HepG2 (cell line): Measurements from ENCODE around the gene GFER. TPM values are rescaled to one million over a fixed set of nuclear protein-coding genes. Genes with fewer than 3 reads are reported as not detected.
A peak's percentile ranks its signal among the peaks of the same experiment; 100 is the strongest.

Experiments used
- ELF1 ChIP-seq: sonication (generic); formaldehyde crosslinking; IDR thresholded peaks from 2 replicates; pipeline ENCODE4 v1.4.0; 2020; ENCODE audit warnings: missing genetic modification reagents
- ELF3 ChIP-seq: IDR thresholded peaks from 2 replicates; pipeline ENCODE4 v1.6.1; 2016; ENCODE audit warnings: missing genetic modification reagents, missing compliant biosample characterization
- HDAC6 ChIP-seq: fragments of 200-600 bp; sonication (generic); IDR thresholded peaks from 2 replicates; pipeline ENCODE4 v1.7.0; 2017; ENCODE audit warnings: mild to moderate bottlenecking, antibody characterized with exemption, low read length, low read depth
- KAT8 ChIP-seq: IDR thresholded peaks from 2 replicates; pipeline ENCODE4 v1.6.1; 2016; ENCODE audit warnings: missing genetic modification reagents, missing compliant biosample characterization
- KLF6 ChIP-seq: IDR thresholded peaks from 2 replicates; pipeline ENCODE4 v1.8.0; 2016; ENCODE audit warnings: missing biosample characterization, missing genetic modification reagents
- MTF1 ChIP-seq: sonication (generic); formaldehyde crosslinking; IDR thresholded peaks from 2 replicates; pipeline ENCODE4 v1.5.0; 2020; ENCODE audit warnings: missing genetic modification reagents
- MYNN ChIP-seq: sonication (generic); formaldehyde crosslinking; IDR thresholded peaks from 2 replicates; pipeline ENCODE4 v1.4.0; 2020; ENCODE audit warnings: mild to moderate bottlenecking, low read depth, missing genetic modification reagents
- PAF1 ChIP-seq: IDR thresholded peaks from 2 replicates; pipeline ENCODE4 v1.6.1; 2016; ENCODE audit warnings: missing genetic modification reagents, missing compliant biosample characterization
- SIN3A ChIP-seq: IDR thresholded peaks from 2 replicates; pipeline ENCODE4 v1.6.1; 2011; ENCODE audit warnings: low read depth, mild to moderate bottlenecking, control low read depth, low read length, borderline replicate concordance
- SIX4 ChIP-seq: sonication (generic); formaldehyde crosslinking; IDR thresholded peaks from 2 replicates; pipeline ENCODE4 v1.4.0; 2020; ENCODE audit warnings: missing genetic modification reagents
- SOX5 ChIP-seq: IDR thresholded peaks from 2 replicates; pipeline ENCODE4 v1.6.1; 2016; ENCODE audit warnings: borderline replicate concordance
- SP1 ChIP-seq, 2 experiments: fragments of 450-650 bp in 1 of 2; sonication (generic) in 1 of 2; formaldehyde crosslinking in 1 of 2; IDR thresholded peaks; 2 replicates each; pipeline versions ENCODE4 v1.4.0 to v1.6.1; 2016 to 2020; ENCODE audit warnings: missing genetic modification reagents in 1 of 2
- TOPORS ChIP-seq: sonication (generic); formaldehyde crosslinking; IDR thresholded peaks from 2 replicates; pipeline ENCODE4 v1.8.0; 2023; ENCODE audit warnings: mild to moderate bottlenecking, missing genetic modification reagents
- ZFP36 ChIP-seq: fragments of 150-350 bp; IDR thresholded peaks from 2 replicates; pipeline ENCODE4 v1.6.1; 2018; ENCODE audit warnings: borderline replicate concordance, low read length, low read depth; ENCODE audit not compliant: partially characterized antibody
- ZMAT3 ChIP-seq: sonication (generic); formaldehyde crosslinking; conservative IDR thresholded peaks from 2 replicates; pipeline ENCODE4 v1.7.0; 2021; ENCODE audit warnings: missing genetic modification reagents
- ZMYM4 ChIP-seq: sonication (generic); formaldehyde crosslinking; IDR thresholded peaks from 2 replicates; pipeline ENCODE4 v1.8.1; 2023; ENCODE audit warnings: mild to moderate bottlenecking, missing genetic modification reagents
- ZNF230 ChIP-seq: sonication (generic); formaldehyde crosslinking; IDR thresholded peaks from 2 replicates; pipeline ENCODE4 v1.4.0; 2020; ENCODE audit warnings: mild to moderate bottlenecking, missing genetic modification reagents
- ZNF234 ChIP-seq: sonication (generic); formaldehyde crosslinking; conservative IDR thresholded peaks from 2 replicates; pipeline ENCODE4 v1.5.1; 2020; ENCODE audit warnings: mild to moderate bottlenecking, missing genetic modification reagents
- ZNF382 ChIP-seq: sonication (generic); formaldehyde crosslinking; IDR thresholded peaks from 2 replicates; pipeline ENCODE4 v1.5.0; 2020; ENCODE audit warnings: missing genetic modification reagents, mild to moderate bottlenecking, borderline replicate concordance
- ZNF446 ChIP-seq: sonication (generic); formaldehyde crosslinking; IDR thresholded peaks from 2 replicates; pipeline ENCODE4 v1.5.0; 2020; ENCODE audit warnings: mild to moderate bottlenecking, missing genetic modification reagents
- ZNF775 ChIP-seq: sonication (generic); formaldehyde crosslinking; IDR thresholded peaks from 2 replicates; pipeline ENCODE4 v1.4.0; 2020; ENCODE audit warnings: missing genetic modification reagents, mild to moderate bottlenecking, moderate library complexity, borderline replicate concordance
- ZNF790 ChIP-seq: sonication (generic); formaldehyde crosslinking; IDR thresholded peaks from 2 replicates; pipeline ENCODE4 v1.8.0; 2022; ENCODE audit warnings: missing genetic modification reagents, mild to moderate bottlenecking, borderline replicate concordance
- ZSCAN22 ChIP-seq: sonication (generic); formaldehyde crosslinking; IDR thresholded peaks from 2 replicates; pipeline ENCODE4 v1.4.0; 2020; ENCODE audit warnings: mild to moderate bottlenecking, missing genetic modification reagents
- polyA plus RNA-seq, 8 experiments: library from polyadenylated mRNA; depleted of rRNA in 3 of 8; stranded (reverse) in 7 of 8; unstranded in 1 of 8; fragments of >200 nt; fragmentation: Illumina TruSeq in 4 of 8; extraction: Trizol in 4 of 8; gene quantifications; 2 replicates each; pipeline versions ENCODE4 v1.2.1 to v1.2.3, GENCODE V29; 2011 to 2016; ENCODE audit warnings: low read depth in 4 of 8, missing spikeins in 1 of 8, mixed read lengths in 1 of 8; ENCODE audit not compliant: insufficient read depth in 1 of 8
- total RNA-seq, 5 experiments: library from RNA; depleted of rRNA; stranded (reverse); fragments of >200 nt; fragmentation: Illumina TruSeq; extraction: Trizol; gene quantifications; 2 replicates each; pipeline ENCODE4 v1.2.3, GENCODE V29; 2016; ENCODE audit warnings: low read depth in 1 of 5
- TF ChIP-seq, protein P1 (sequence below): sonication (generic); formaldehyde crosslinking; IDR thresholded peaks from 2 replicates; pipeline ENCODE4 v1.4.0; 2020; ENCODE audit warnings: missing genetic modification reagents, borderline replicate concordance
- TF ChIP-seq, protein P2 (sequence below): sonication (generic); formaldehyde crosslinking; IDR thresholded peaks from 2 replicates; pipeline ENCODE4 v1.4.0; 2020; ENCODE audit warnings: mild to moderate bottlenecking, missing genetic modification reagents

GFER gene
- total and polyA plus RNA-seq, 2 of the 13 experiments (the other 11 are each of a cell fraction or from before 2014, with no cell fraction given): 28.6 to 71.7 TPM

GRCh38 chr16:1964506-1965395 is 19.2 kb upstream of the GFER start, which contains the start of gene RPS2 (continued):
- TF ChIP-seq PAF1 (CRISPR knock-in tag) (no peak), TOPORS (CRISPR knock-in tag) (no peak; the same call in 1 of the 2 replicates), ZNF446 (CRISPR knock-in tag) (peak; percentile 52; the same call in 1 of the 2 replicates), ZNF234 (CRISPR knock-in tag) (0 out of 2 replicates have a peak, but pooled peaks have one; percentile 37), ZFP36 (no peak), SIX4 (CRISPR knock-in tag) (no peak), KAT8 (peak; percentile 88), ZNF790 (CRISPR knock-in tag) (peak; percentile 91; the same call in 1 of the 2 replicates), ZMAT3 (CRISPR knock-in tag) (peak; percentile 65; the same call in 1 of the 2 replicates), SIN3A (peak; percentile 90; the same call in 1 of the 2 replicates), ZNF230 (CRISPR knock-in tag) (peak; percentile 74; the same call in 1 of the 2 replicates), ELF1 (peak; percentile 86), SP1 (IDR thresholded peaks at IDR 0.05) (no peak), SP1 (CRISPR knock-in tag; IDR thresholded peaks at IDR 0.05) (peak; percentile 87), ZSCAN22 (no peak), MYNN (CRISPR knock-in tag) (peak; percentile 85; the same call in 1 of the 2 replicates), SOX5 (CRISPR knock-in tag) (no peak), HDAC6 (no peak), KLF6 (CRISPR knock-in tag) (peak; percentile 91; the same call in 1 of the 2 replicates), ZNF382 (CRISPR knock-in tag) (no peak), ELF3 (CRISPR knock-in tag) (peak; percentile 74), ZMYM4 (CRISPR knock-in tag) (peak; percentile 90), ZNF775 (no peak), MTF1 (CRISPR knock-in tag) (0 out of 2 replicates have a peak, but pooled peaks have one; percentile 34)
- TF ChIP-seq, protein P1, sequence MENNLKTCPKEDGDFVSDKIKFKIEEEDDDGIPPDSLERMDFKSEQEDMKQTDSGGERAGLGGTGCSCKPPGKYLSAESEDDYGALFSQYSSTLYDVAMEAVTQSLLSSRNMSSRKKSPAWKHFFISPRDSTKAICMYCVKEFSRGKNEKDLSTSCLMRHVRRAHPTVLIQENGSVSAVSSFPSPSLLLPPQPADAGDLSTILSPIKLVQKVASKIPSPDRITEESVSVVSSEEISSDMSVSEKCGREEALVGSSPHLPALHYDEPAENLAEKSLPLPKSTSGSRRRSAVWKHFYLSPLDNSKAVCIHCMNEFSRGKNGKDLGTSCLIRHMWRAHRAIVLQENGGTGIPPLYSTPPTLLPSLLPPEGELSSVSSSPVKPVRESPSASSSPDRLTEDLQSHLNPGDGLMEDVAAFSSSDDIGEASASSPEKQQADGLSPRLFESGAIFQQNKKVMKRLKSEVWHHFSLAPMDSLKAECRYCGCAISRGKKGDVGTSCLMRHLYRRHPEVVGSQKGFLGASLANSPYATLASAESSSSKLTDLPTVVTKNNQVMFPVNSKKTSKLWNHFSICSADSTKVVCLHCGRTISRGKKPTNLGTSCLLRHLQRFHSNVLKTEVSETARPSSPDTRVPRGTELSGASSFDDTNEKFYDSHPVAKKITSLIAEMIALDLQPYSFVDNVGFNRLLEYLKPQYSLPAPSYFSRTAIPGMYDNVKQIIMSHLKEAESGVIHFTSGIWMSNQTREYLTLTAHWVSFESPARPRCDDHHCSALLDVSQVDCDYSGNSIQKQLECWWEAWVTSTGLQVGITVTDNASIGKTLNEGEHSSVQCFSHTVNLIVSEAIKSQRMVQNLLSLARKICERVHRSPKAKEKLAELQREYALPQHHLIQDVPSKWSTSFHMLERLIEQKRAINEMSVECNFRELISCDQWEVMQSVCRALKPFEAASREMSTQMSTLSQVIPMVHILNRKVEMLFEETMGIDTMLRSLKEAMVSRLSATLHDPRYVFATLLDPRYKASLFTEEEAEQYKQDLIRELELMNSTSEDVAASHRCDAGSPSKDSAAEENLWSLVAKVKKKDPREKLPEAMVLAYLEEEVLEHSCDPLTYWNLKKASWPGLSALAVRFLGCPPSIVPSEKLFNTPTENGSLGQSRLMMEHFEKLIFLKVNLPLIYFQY (CRISPR knock-in tag): 0 out of 2 replicates have a peak, but pooled peaks have one; percentile 58
- TF ChIP-seq, protein P2, sequence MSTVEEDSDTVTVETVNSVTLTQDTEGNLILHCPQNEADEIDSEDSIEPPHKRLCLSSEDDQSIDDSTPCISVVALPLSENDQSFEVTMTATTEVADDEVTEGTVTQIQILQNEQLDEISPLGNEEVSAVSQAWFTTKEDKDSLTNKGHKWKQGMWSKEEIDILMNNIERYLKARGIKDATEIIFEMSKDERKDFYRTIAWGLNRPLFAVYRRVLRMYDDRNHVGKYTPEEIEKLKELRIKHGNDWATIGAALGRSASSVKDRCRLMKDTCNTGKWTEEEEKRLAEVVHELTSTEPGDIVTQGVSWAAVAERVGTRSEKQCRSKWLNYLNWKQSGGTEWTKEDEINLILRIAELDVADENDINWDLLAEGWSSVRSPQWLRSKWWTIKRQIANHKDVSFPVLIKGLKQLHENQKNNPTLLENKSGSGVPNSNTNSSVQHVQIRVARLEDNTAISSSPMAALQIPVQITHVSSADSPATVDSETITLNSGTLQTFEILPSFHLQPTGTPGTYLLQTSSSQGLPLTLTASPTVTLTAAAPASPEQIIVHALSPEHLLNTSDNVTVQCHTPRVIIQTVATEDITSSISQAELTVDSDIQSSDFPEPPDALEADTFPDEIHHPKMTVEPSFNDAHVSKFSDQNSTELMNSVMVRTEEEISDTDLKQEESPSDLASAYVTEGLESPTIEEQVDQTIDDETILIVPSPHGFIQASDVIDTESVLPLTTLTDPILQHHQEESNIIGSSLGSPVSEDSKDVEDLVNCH (CRISPR knock-in tag): no peak
